ENCODE data around the gene ADK. TPM values are rescaled to one million over a fixed set of nuclear protein-coding genes. Genes with fewer than 3 reads are reported as not detected.
A peak's percentile ranks its signal among the peaks of the same experiment; 100 is the strongest.

ADK gene
- total RNA-seq, 1 donor from 2014 or later, result 53.0 TPM

GRCh38 chr10:74118804-74119203, 32.2 kb upstream of the ADK start:
- peak; percentile 48 for ATAC-seq
- H3K9me3 ChIP-seq, result no peaks in the 10 kb centered on the region

GRCh38 chr10:74120911-74121310, 30.1 kb upstream of the ADK start:
- Histone ChIP-seq H3K36me3 (peaks cover 98% of the 10 kb centered on the region), H3K9me3 (no peaks in the 10 kb centered on the region), H3K27ac (no peak overlapping the region), H3K4me1 (peaks cover 9% of the 10 kb centered on the region), H3K4me3 (no peak overlapping the region), H3K27me3 (no peaks in the 10 kb centered on the region)
- DNase-seq (no peak), ATAC-seq (no peak)
- intact Hi-C loops (cut with DNase I), result no loop called here
- TF ChIP-seq CTCF (IDR thresholded peaks at IDR 0.05), result no peak

More at GRCh38 chr10:74118804-74119203, 32.2 kb upstream of the ADK start:
- no peak for DNase-seq
- intact Hi-C loops (cut with DNase I), result no loop called here
- Histone ChIP-seq H3K27ac (peak overlapping the region; percentile 28), H3K36me3 (peaks cover 96% of the 10 kb centered on the region), H3K4me3 (no peak overlapping the region), H3K4me1 (peaks cover 9% of the 10 kb centered on the region), H3K27me3 (no peaks in the 10 kb centered on the region)
- no peak for TF ChIP-seq CTCF (IDR thresholded peaks at IDR 0.05)

GRCh38 chr10:74121368-74121767, 29.7 kb upstream of the ADK start:
- Histone ChIP-seq H3K27ac (no peak overlapping the region), H3K4me1 (peaks cover 9% of the 10 kb centered on the region), H3K9me3 (no peaks in the 10 kb centered on the region), H3K4me3 (no peak overlapping the region), H3K36me3 (peaks cover 98% of the 10 kb centered on the region), H3K27me3 (no peaks in the 10 kb centered on the region)
- intact Hi-C loops (cut with DNase I), result no loop called here
- no peak for TF ChIP-seq CTCF (IDR thresholded peaks at IDR 0.05)
- no peak for DNase-seq
- ATAC-seq, result no peak

- intact Hi-C loops (cut with DNase I), result no loop called here
- no peak overlapping the region for H3K27ac ChIP-seq
- peaks cover 9% of the 10 kb centered on the region for H3K4me1 ChIP-seq
Observed at GRCh38 chr10:74122060-74122459, 29.0 kb upstream of the ADK start.

GRCh38 chr10:74123081-74123480, 27.9 kb upstream of the ADK start:
- H3K27ac ChIP-seq, result no peak overlapping the region
- no peak for TF ChIP-seq CTCF (IDR thresholded peaks at IDR 0.05)
- intact Hi-C loops (cut with DNase I), result no loop called here
- no peaks in the 10 kb centered on the region for H3K9me3 ChIP-seq
- no peaks in the 10 kb centered on the region for H3K27me3 ChIP-seq
- H3K4me3 ChIP-seq, result no peak overlapping the region
- H3K36me3 ChIP-seq, result peaks cover 99% of the 10 kb centered on the region
- DNase-seq (no peak), ATAC-seq (no peak)
- H3K4me1 ChIP-seq, result peaks cover 9% of the 10 kb centered on the region

More at GRCh38 chr10:74122060-74122459, 29.0 kb upstream of the ADK start:
- Histone ChIP-seq H3K36me3 (peaks cover 98% of the 10 kb centered on the region), H3K27me3 (no peaks in the 10 kb centered on the region), H3K9me3 (no peaks in the 10 kb centered on the region), H3K4me3 (no peak overlapping the region)
- DNase-seq, result no peak
- ATAC-seq, result no peak
- TF ChIP-seq CTCF (IDR thresholded peaks at IDR 0.05), result no peak

All from upper lobe of right lung (tissue), 1 donor.